GM23338 (cell line): Measurements from ENCODE around the gene ABCA6. TPM values are rescaled to one million over a fixed set of nuclear protein-coding genes. Genes with fewer than 3 reads are reported as not detected.

Experiments
- ATAC-seq: fragments of 200-7000 bp; cut with Tn5 transposase; 3 replicates; pipeline ENCODE4 v1.9.1; 2020
- DNase-seq: peaks from one replicate; pipeline ENCODE4 v3.0.0-alpha.2; 2015; ENCODE audit warnings: low spot score
- H2AFZ ChIP-seq: fragments of 200-600 bp; sonication (generic); 2 replicates; pipeline ENCODE4 v1.8.0; 2016; ENCODE audit warnings: antibody characterized with exemption, mild to moderate bottlenecking, moderate library complexity
- H3F3A ChIP-seq: fragments of 200-600 bp; sonication (generic); replicated peaks from 2 replicates; pipeline ENCODE4 v1.8.0; 2017; ENCODE audit warnings: antibody characterized with exemption, mixed run types, low read depth
- H3K27ac ChIP-seq: fragments of 200-600 bp; sonication (generic); 2 replicates; pipeline ENCODE4 v1.6.1; 2016; ENCODE audit warnings: low read depth
- H3K27me3 ChIP-seq: fragments of 200-600 bp; sonication (generic); 2 replicates; pipeline ENCODE4 v1.8.0; 2016; ENCODE audit warnings: mild to moderate bottlenecking, mixed run types, moderate library complexity; ENCODE audit not compliant: insufficient read depth
- H3K36me3 ChIP-seq: fragments of 200-600 bp; sonication (generic); 2 replicates; pipeline ENCODE4 v1.8.0; 2016; ENCODE audit warnings: mild to moderate bottlenecking; ENCODE audit not compliant: insufficient read depth
- H3K4me1 ChIP-seq: fragments of 200-600 bp; sonication (generic); 2 replicates; pipeline ENCODE4 v1.8.0; 2016; ENCODE audit warnings: mild to moderate bottlenecking, moderate library complexity; ENCODE audit not compliant: insufficient read depth
- H3K4me2 ChIP-seq: fragments of 200-600 bp; sonication (generic); 2 replicates; pipeline ENCODE4 v1.7.1; 2017; ENCODE audit warnings: mixed run types
- H3K4me3 ChIP-seq: fragments of 200-600 bp; sonication (generic); 2 replicates; pipeline ENCODE4 v1.6.1; 2016; ENCODE audit warnings: mixed run types
- H3K79me2 ChIP-seq: fragments of 200-600 bp; sonication (generic); replicated peaks from 2 replicates; pipeline ENCODE4 v1.8.0; 2017; ENCODE audit warnings: mild to moderate bottlenecking; ENCODE audit not compliant: insufficient read depth
- H3K9me2 ChIP-seq: fragments of 200-600 bp; sonication (generic); 2 replicates; pipeline ENCODE4 v1.8.0; 2017; ENCODE audit not compliant: insufficient read depth
- H4K20me1 ChIP-seq: fragments of 200-600 bp; sonication (generic); replicated peaks from 2 replicates; pipeline ENCODE4 v1.8.0; 2017; ENCODE audit warnings: mild to moderate bottlenecking; ENCODE audit not compliant: insufficient read depth
- H3K27ac Mint-ChIP-seq: 2 replicates; pipeline ENCODE4 v1.8.0; 2020; ENCODE audit warnings: inconsistent platforms, mild to moderate bottlenecking, moderate library complexity, mixed read lengths
- H3K27me3 Mint-ChIP-seq: 3 replicates; pipeline ENCODE4 v1.8.0; 2022; ENCODE audit warnings: low read depth, mild to moderate bottlenecking, moderate library complexity, mixed read lengths, inconsistent platforms; ENCODE audit not compliant: insufficient read depth, poor library complexity
- H3K36me3 Mint-ChIP-seq: 3 replicates; pipeline ENCODE4 v1.8.0; 2021; ENCODE audit warnings: low read depth, mild to moderate bottlenecking, inconsistent platforms, moderate library complexity, mixed read lengths
- H3K4me1 Mint-ChIP-seq: 3 replicates; pipeline ENCODE4 v1.8.0; 2020; ENCODE audit warnings: mild to moderate bottlenecking, inconsistent platforms, mixed read lengths
- H3K4me3 Mint-ChIP-seq: 3 replicates; pipeline ENCODE4 v1.8.0; 2021; ENCODE audit warnings: moderate library complexity, mild to moderate bottlenecking, inconsistent platforms, mixed read lengths
- H3K9me3 Mint-ChIP-seq: 3 replicates; pipeline ENCODE4 v1.8.0; 2020; ENCODE audit warnings: moderate library complexity, mild to moderate bottlenecking, inconsistent platforms, mixed read lengths
- CREB1 ChIP-seq: fragments of 250-450 bp; sonication (Bioruptor Pico); IDR thresholded peaks from 2 replicates; pipeline ENCODE4 v1.5.0; 2020; ENCODE audit warnings: low read depth, mild to moderate bottlenecking, moderate library complexity
- CTCF ChIP-seq, 2 experiments: fragments of 200-600 bp in 1 of 2; sonication (generic) in 1 of 2; conservative IDR thresholded peaks; 2 replicates each; pipeline versions ENCODE4 v1.5.1 to v1.6.1; 2016 to 2017; ENCODE audit warnings: antibody characterized with exemption in 2 of 2, low read depth in 2 of 2, mild to moderate bottlenecking in 2 of 2, moderate library complexity in 1 of 2
- EZH2 ChIP-seq: fragments of 200-600 bp; sonication (generic); IDR thresholded peaks from one replicate; pipeline ENCODE4 v1.8.0; 2017; ENCODE audit warnings: antibody characterized with exemption, mild to moderate bottlenecking, low read depth; ENCODE audit not compliant: unreplicated experiment
- EZH2phosphoT487 ChIP-seq: fragments of 200-600 bp; sonication (generic); IDR thresholded peaks from one replicate; pipeline ENCODE4 v1.8.1; 2018; ENCODE audit warnings: antibody characterized with exemption; ENCODE audit not compliant: unreplicated experiment
- JUNB ChIP-seq: IDR thresholded peaks from one replicate; pipeline ENCODE4 v1.6.1; 2016; ENCODE audit warnings: antibody characterized with exemption; ENCODE audit not compliant: unreplicated experiment
- NANOG ChIP-seq: IDR thresholded peaks from 2 replicates; pipeline ENCODE4 v1.6.1; 2016; ENCODE audit warnings: antibody characterized with exemption, borderline replicate concordance
- POLR2AphosphoS5 ChIP-seq: IDR thresholded peaks from 2 replicates; pipeline ENCODE4 v1.6.1; 2016; ENCODE audit warnings: antibody characterized with exemption, low read depth
- REST ChIP-seq: IDR thresholded peaks from one replicate; pipeline ENCODE4 v1.6.1; 2018; ENCODE audit warnings: antibody characterized with exemption; ENCODE audit not compliant: unreplicated experiment
- STAT1 ChIP-seq: IDR thresholded peaks from one replicate; pipeline ENCODE4 v1.6.1; 2016; ENCODE audit warnings: antibody characterized with exemption; ENCODE audit not compliant: unreplicated experiment
- ZNF114 ChIP-seq: fragments of 250-450 bp; sonication (Bioruptor Pico); IDR thresholded peaks from 2 replicates; pipeline ENCODE4 v1.5.0; 2020; ENCODE audit warnings: mild to moderate bottlenecking, moderate library complexity
- ZNF331 ChIP-seq: fragments of 250-450 bp; sonication (Bioruptor Pico); IDR thresholded peaks from 2 replicates; pipeline ENCODE4 v1.5.0; 2020; ENCODE audit warnings: low read depth, mild to moderate bottlenecking, moderate library complexity
- ZNF462 ChIP-seq: fragments of 250-450 bp; sonication (Bioruptor Pico); IDR thresholded peaks from 2 replicates; pipeline ENCODE4 v1.5.0; 2020; ENCODE audit warnings: mild to moderate bottlenecking, moderate library complexity
- polyA plus RNA-seq: library from polyadenylated mRNA; unstranded; fragments of >200 nt; fragmentation: Nextera tagmentation; extraction: Ambion mirVana; gene quantifications from 2 replicates; pipeline ENCODE4 v1.2.1, GENCODE V29; 2016
- total RNA-seq: library from RNA; depleted of rRNA; stranded (reverse); fragments of >200 nt; shearing (Covaris generic); gene quantifications from 2 replicates; pipeline ENCODE4 v1.2.3, GENCODE V29; 2014
- TF ChIP-seq, protein P1 (sequence below): IDR thresholded peaks from 2 replicates; pipeline ENCODE4 v1.6.1; 2016; ENCODE audit warnings: antibody characterized with exemption

ABCA6 gene
- total and polyA plus RNA-seq, 2 experiments from 2014 or later = not detected

GRCh38 chr17:69078864-69079263 is 62.8 kb downstream of the ABCA6 start:
- Histone ChIP-seq H3K27me3 (no peaks in the 10 kb centered on the region), H2AFZ (no peak overlapping the region), H3K4me2 (no peak overlapping the region), H3K79me2 (no peaks in the 10 kb centered on the region), H3K27ac (no peak overlapping the region), H3K4me1 (no peaks in the 10 kb centered on the region), H3K4me3 (no peak overlapping the region), H4K20me1 (no peaks in the 10 kb centered on the region), H3K36me3 (no peaks in the 10 kb centered on the region; the same call in 1 of the 2 replicates), H3F3A (no peaks in the 10 kb centered on the region), H3K9me2 (no peaks in the 10 kb centered on the region; the same call in 1 of the 2 replicates)
- no peak for DNase-seq
- no peak overlapping the region for H3K4me3 Mint-ChIP-seq
- no peaks in the 10 kb centered on the region for H3K27me3 Mint-ChIP-seq
- no peak overlapping the region for H3K27ac Mint-ChIP-seq
- ATAC-seq = no peak
- no peaks in the 10 kb centered on the region for H3K4me1 Mint-ChIP-seq
- H3K9me3 Mint-ChIP-seq = peaks cover 10% of the 10 kb centered on the region; the same call in 1 of the 3 replicates
- H3K36me3 Mint-ChIP-seq = no peaks in the 10 kb centered on the region; the same call in 2 of the 3 replicates
- no peak for TF ChIP-seq EZH2
- TF ChIP-seq STAT1 = no peak
- no peak for TF ChIP-seq NANOG
- TF ChIP-seq EZH2phosphoT487 = no peak
- TF ChIP-seq ZNF114 (CRISPR knock-in tag) = no peak
- no peak for TF ChIP-seq CTCF (conservative IDR thresholded peaks at IDR 0.05; ENCODE audit: low read depth in 2 of 2)
- no peak for TF ChIP-seq ZNF331
- no peak for TF ChIP-seq CREB1 (CRISPR knock-in tag)
- TF ChIP-seq POLR2AphosphoS5 = no peak
- TF ChIP-seq REST = no peak
- TF ChIP-seq, protein P1, sequence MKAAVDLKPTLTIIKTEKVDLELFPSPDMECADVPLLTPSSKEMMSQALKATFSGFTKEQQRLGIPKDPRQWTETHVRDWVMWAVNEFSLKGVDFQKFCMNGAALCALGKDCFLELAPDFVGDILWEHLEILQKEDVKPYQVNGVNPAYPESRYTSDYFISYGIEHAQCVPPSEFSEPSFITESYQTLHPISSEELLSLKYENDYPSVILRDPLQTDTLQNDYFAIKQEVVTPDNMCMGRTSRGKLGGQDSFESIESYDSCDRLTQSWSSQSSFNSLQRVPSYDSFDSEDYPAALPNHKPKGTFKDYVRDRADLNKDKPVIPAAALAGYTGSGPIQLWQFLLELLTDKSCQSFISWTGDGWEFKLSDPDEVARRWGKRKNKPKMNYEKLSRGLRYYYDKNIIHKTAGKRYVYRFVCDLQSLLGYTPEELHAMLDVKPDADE = no peak
- no peak for TF ChIP-seq JUNB
- no peak for TF ChIP-seq ZNF462 (CRISPR knock-in tag)
